GM12801 (cell line): ENCODE measurements around the gene IRF2BP2.

Source experiments
- TF ChIP-seq, protein P1 (sequence below): IDR thresholded peaks from one replicate; pipeline ENCODE4 v1.5.1; 2011; ENCODE audit warnings: control low read depth; ENCODE audit not compliant: insufficient read length; ENCODE audit errors: extremely low read depth

IRF2BP2 gene

GRCh38 chr1:234593771-234594504 lies 16.0 kb downstream of the IRF2BP2 start:
- TF ChIP-seq, protein P1, sequence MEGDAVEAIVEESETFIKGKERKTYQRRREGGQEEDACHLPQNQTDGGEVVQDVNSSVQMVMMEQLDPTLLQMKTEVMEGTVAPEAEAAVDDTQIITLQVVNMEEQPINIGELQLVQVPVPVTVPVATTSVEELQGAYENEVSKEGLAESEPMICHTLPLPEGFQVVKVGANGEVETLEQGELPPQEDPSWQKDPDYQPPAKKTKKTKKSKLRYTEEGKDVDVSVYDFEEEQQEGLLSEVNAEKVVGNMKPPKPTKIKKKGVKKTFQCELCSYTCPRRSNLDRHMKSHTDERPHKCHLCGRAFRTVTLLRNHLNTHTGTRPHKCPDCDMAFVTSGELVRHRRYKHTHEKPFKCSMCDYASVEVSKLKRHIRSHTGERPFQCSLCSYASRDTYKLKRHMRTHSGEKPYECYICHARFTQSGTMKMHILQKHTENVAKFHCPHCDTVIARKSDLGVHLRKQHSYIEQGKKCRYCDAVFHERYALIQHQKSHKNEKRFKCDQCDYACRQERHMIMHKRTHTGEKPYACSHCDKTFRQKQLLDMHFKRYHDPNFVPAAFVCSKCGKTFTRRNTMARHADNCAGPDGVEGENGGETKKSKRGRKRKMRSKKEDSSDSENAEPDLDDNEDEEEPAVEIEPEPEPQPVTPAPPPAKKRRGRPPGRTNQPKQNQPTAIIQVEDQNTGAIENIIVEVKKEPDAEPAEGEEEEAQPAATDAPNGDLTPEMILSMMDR: no peak

- TF ChIP-seq, protein P1: no peak
Observed at GRCh38 chr1:234593109-234593508, 16.9 kb downstream of the IRF2BP2 start.

DNA sequence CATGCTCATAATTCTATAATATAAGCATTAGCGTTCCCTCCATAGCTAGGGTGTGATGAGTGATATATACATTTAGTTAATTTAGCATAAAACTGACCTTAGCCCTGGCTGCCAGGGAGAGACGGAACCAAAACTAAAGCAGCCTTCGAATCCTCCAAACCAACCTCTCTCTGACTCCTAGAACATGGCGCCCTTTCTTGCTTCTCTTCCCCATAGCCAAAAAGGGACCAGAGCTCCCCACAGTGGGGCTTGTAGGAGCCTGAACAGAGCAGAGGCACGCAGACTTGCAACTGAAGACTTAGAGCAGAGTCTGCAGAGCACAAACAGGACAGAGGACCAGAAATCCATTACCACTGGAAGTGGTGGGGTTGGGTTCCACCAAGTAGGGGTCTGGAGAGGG lies 17.7 kb downstream of the IRF2BP2 start:
- TF ChIP-seq, protein P1: no peak

- TF ChIP-seq, protein P1: no peak
Observed at GRCh38 chr1:234591131-234591530, 18.8 kb downstream of the IRF2BP2 start.

GRCh38 chr1:234589854-234590620 lies 19.9 kb downstream of the IRF2BP2 start:
- TF ChIP-seq, protein P1: no peak

DNA sequence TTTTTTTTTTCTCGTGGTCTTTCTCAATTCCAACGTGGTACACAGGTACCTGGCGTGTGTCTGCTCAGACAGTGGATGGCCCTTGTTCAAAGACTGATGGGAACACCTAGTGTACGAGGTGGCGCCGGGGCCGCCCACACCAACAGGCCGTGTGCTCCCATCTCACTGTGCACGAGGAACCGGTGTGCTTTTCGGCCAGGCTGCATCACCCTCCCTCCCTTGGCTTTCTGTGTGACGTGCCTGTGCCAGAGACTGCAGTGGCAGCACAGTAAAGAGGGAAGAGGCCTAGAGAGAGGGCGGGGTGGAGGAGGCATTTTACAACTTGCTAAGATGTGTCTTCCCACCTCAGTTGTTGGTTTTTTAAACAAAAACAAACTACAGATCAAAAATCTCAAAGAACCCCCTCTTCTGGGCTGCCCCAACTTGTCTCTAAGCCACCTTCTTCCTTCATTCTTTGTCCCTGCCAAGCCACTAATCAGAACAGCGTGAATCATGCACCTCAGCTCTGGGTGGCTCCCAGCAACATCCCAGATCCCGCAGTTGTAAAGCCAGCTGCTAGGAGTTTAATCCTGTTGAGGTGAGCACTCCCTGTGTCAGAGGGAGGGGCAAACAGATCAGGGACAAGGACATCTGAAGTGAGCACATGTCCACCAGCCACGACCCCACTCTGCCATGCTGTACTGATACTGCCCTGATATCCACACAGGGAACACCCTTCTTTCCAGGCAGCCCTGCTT lies 20.7 kb downstream of the IRF2BP2 start:
- TF ChIP-seq, protein P1: no peak

DNA sequence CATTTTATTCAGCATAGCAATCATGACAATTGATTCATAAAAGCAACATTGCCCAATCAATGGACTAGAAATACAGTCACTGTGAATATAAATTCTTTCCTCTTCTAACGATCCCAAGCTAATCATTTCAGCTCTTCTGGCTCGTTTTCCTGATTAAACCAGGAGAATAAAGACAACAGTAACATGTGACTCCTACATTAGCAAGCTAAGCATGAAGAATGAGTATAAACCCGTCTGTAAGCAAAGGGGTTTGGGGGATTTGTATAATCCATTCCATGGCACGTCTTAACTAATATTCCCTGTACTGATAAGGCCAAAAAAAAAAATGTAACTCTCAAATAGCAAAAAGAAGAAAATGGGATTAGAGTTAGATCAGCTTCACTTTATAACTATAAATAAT lies 21.6 kb downstream of the IRF2BP2 start:
- TF ChIP-seq, protein P1: no peak
